OCI-LY1 (cell line): Measurements from ENCODE around the gene ASB13.

ENCODE experiments used
- H2AFZ ChIP-seq: fragments of 200-600 bp; sonication (generic), shearing (Covaris generic); 2 replicates; pipeline ENCODE4 v1.6.0; 2014; ENCODE audit warnings: antibody characterized with exemption, mild to moderate bottlenecking, low read length
- H3F3A ChIP-seq: fragments of 200-600 bp; sonication (generic), shearing (Covaris generic); 2 replicates; pipeline ENCODE4 v1.6.0; 2014; ENCODE audit warnings: mild to moderate bottlenecking, antibody characterized with exemption, low read length, moderate library complexity; ENCODE audit not compliant: insufficient read depth
- H3K27ac ChIP-seq: fragments of 200-600 bp; sonication (generic); 2 replicates; pipeline ENCODE4 v1.5.1; 2014; ENCODE audit warnings: low read length, mixed run types, mild to moderate bottlenecking, low read depth; ENCODE audit not compliant: poor library complexity, severe bottlenecking
- H3K27me3 ChIP-seq: fragments of 200-600 bp; sonication (generic); 2 replicates; pipeline ENCODE4 v1.6.0; 2014; ENCODE audit warnings: antibody characterized with exemption, mild to moderate bottlenecking, low read length, moderate library complexity; ENCODE audit not compliant: insufficient read depth
- H3K36me3 ChIP-seq: fragments of 200-600 bp; sonication (generic); 2 replicates; pipeline ENCODE4 v1.6.1; 2014; ENCODE audit warnings: mild to moderate bottlenecking, antibody characterized with exemption, low read length, moderate library complexity, mixed read lengths; ENCODE audit not compliant: insufficient read depth
- H3K4me1 ChIP-seq: fragments of 200-600 bp; sonication (generic); 2 replicates; pipeline ENCODE4 v1.5.1; 2014; ENCODE audit warnings: mild to moderate bottlenecking, low read length, moderate library complexity; ENCODE audit not compliant: insufficient read depth, severe bottlenecking
- H3K4me2 ChIP-seq: fragments of 200-600 bp; sonication (generic), shearing (Covaris generic); 2 replicates; pipeline ENCODE4 v1.6.1; 2014; ENCODE audit warnings: low read length
- H3K4me3 ChIP-seq: fragments of 200-600 bp; sonication (generic); 2 replicates; pipeline ENCODE4 v1.5.1; 2014; ENCODE audit warnings: low read length, low read depth, mild to moderate bottlenecking, mixed read lengths; ENCODE audit not compliant: poor library complexity, severe bottlenecking
- H3K79me2 ChIP-seq: fragments of 200-600 bp; shearing (Covaris generic); 2 replicates; pipeline ENCODE4 v1.6.1; 2016; ENCODE audit warnings: mixed run types, low read length, mixed read lengths; ENCODE audit not compliant: insufficient read depth
- H3K9ac ChIP-seq: fragments of 200-600 bp; sonication (generic), shearing (Covaris generic); 2 replicates; pipeline ENCODE4 v1.6.1; 2014; ENCODE audit warnings: mild to moderate bottlenecking, low read length, mixed read lengths
- H3K9me2 ChIP-seq: fragments of 200-600 bp; sonication (generic), shearing (Covaris generic); 2 replicates; pipeline ENCODE4 v1.6.1; 2014; ENCODE audit warnings: low read depth, mild to moderate bottlenecking, low read length, mixed read lengths
- H3K9me3 ChIP-seq: fragments of 200-600 bp; shearing (Covaris generic); 2 replicates; pipeline ENCODE4 v1.6.1; 2014; ENCODE audit warnings: low read length, mixed read lengths
- H4K20me1 ChIP-seq: fragments of 200-600 bp; sonication (generic), shearing (Covaris generic); 2 replicates; pipeline ENCODE4 v1.6.0; 2016; ENCODE audit warnings: mild to moderate bottlenecking, low read length; ENCODE audit not compliant: insufficient read depth
- CTCF ChIP-seq: fragments of 200-600 bp; sonication (generic), shearing (Covaris generic); IDR thresholded peaks from 2 replicates; pipeline ENCODE4 v1.5.1; 2017; ENCODE audit warnings: mild to moderate bottlenecking, antibody characterized with exemption, low read length, moderate library complexity, mixed read lengths
- EZH2 ChIP-seq: fragments of 200-600 bp; sonication (generic), shearing (Covaris generic); IDR thresholded peaks from 2 replicates; pipeline ENCODE4 v1.8.0; 2017; ENCODE audit warnings: borderline replicate concordance, mixed run types, mild to moderate bottlenecking, antibody characterized with exemption, low read length, moderate library complexity, mixed read lengths

Gene ASB13

DNA sequence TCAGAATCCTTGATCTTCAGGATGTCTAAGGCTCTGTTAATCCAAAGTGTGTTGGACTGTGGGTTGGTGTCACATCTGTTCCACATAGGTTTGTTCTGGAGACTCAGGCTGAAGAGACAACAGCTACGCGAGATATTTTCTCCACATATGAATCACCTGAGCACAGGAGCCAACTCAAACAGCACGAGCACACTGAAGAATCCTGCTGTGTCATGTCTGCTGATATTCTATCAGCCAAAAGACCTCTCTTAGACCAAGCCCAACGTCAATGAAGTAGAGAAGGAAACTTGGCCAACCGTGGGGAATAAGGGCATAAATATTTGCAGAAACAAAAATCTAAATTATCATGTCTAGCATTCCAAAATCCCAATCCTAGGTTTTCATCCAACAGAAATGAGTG lies 15.5 kb upstream of the ASB13 start:
- no peaks in the 10 kb centered on the region for H3K36me3 ChIP-seq
- H3K9me3 ChIP-seq: no peaks in the 10 kb centered on the region
- H3K9ac ChIP-seq: no peak overlapping the region
- no peaks in the 10 kb centered on the region for H4K20me1 ChIP-seq
- H2AFZ ChIP-seq: no peak overlapping the region
- no peak for TF ChIP-seq EZH2
- TF ChIP-seq CTCF: no peak
- no peaks in the 10 kb centered on the region for H3K9me2 ChIP-seq
- no peak overlapping the region for H3K27ac ChIP-seq
- peaks cover 5% of the 10 kb centered on the region for H3K27me3 ChIP-seq
- H3K4me2 ChIP-seq: no peak overlapping the region
- H3K79me2 ChIP-seq: peaks cover 17% of the 10 kb centered on the region
- peaks cover 20% of the 10 kb centered on the region for H3K4me1 ChIP-seq
- no peak overlapping the region for H3K4me3 ChIP-seq
- H3F3A ChIP-seq: no peaks in the 10 kb centered on the region

- Histone ChIP-seq H3F3A (no peaks in the 10 kb centered on the region), H3K27me3 (peaks cover 5% of the 10 kb centered on the region), H3K9me2 (no peaks in the 10 kb centered on the region), H3K9me3 (no peaks in the 10 kb centered on the region), H3K27ac (no peak overlapping the region), H3K4me1 (peaks cover 6% of the 10 kb centered on the region), H4K20me1 (no peaks in the 10 kb centered on the region), H3K4me2 (no peak overlapping the region), H3K79me2 (no peaks in the 10 kb centered on the region), H3K4me3 (no peak overlapping the region), H3K36me3 (no peaks in the 10 kb centered on the region; the same call in 1 of the 2 replicates), H2AFZ (no peak overlapping the region), H3K9ac (no peak overlapping the region)
- TF ChIP-seq CTCF (no peak), EZH2 (no peak)
Observed at GRCh38 chr10:5679606-5680005, 13.2 kb upstream of the ASB13 start.

- Histone ChIP-seq H3K9me2 (no peaks in the 10 kb centered on the region), H3K27me3 (peaks cover 5% of the 10 kb centered on the region)
Observed at GRCh38 chr10:5679037-5679435, 12.6 kb upstream of the ASB13 start.

More at GRCh38 chr10:5679037-5679435, 12.6 kb upstream of the ASB13 start:
- Histone ChIP-seq H3F3A (no peaks in the 10 kb centered on the region), H3K9ac (no peak overlapping the region), H3K27ac (no peak overlapping the region), H4K20me1 (no peaks in the 10 kb centered on the region), H3K79me2 (no peaks in the 10 kb centered on the region), H3K36me3 (no peaks in the 10 kb centered on the region; the same call in 1 of the 2 replicates), H3K4me1 (peaks cover 3% of the 10 kb centered on the region), H3K4me3 (no peak overlapping the region), H3K4me2 (no peak overlapping the region), H3K9me3 (no peaks in the 10 kb centered on the region), H2AFZ (no peak overlapping the region)
- TF ChIP-seq EZH2 (no peak), CTCF (no peak)
